SW 1271 (cell line): ENCODE results near the gene KRT37.

ENCODE experiments used
- DNase-seq, 2 experiments: peaks; one replicate each; lab custom pipeline; 2025; lab: John Stamatoyannopoulos, UW

KRT37 gene

DNA sequence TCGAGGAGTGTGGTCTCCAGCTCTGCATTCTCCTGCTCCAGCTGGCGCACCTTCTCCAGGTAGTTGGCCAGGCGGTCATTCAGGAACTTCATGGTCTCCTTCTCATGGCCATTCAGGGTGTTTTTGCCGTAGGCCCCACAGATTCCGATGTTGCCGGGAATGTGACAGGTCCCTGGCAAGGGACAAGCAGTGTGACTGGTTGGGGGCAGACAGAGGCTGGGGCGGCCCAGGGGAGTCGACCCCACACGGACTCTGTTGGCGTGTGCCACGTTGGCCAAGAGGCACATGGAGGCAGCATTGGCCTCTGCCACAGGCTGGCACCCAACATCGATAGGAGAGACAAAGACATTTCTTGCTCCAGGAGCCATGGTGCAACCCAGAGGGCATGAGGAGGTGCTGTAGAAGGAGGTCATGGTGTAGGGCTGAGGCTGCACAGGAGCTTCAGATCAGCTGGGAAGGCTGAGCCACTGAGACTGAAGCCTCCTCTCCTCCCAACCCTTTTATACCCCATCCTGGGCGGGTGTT lies at the start of gene KRT37:
TSS of gene KRT37 (minus strand) at position 475 of the 525 bp plus-strand sequence. CDS start at position 413, 62 bp downstream.
- DNase-seq: no peak

DNA sequence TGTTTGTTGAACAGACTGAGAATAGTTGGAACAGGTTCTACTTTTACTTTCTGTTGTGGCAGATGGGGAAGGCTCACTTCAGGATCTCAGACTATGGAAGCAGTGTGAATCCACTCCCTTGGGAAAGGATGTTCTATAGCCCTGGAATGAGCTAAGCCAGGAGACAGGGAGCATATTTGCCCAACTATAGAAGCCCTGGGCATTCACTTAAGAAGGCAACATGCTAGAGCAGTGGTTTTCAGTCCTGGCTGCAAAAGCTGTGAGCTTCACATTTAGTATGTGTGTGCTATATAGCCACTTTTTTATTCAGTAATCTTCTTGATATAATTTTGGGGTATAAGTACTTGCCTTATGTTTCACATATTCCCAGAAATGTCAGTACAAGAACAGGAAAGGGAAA lies 44.0 kb upstream of the KRT37 start:
- DNase-seq: no peak

DNA sequence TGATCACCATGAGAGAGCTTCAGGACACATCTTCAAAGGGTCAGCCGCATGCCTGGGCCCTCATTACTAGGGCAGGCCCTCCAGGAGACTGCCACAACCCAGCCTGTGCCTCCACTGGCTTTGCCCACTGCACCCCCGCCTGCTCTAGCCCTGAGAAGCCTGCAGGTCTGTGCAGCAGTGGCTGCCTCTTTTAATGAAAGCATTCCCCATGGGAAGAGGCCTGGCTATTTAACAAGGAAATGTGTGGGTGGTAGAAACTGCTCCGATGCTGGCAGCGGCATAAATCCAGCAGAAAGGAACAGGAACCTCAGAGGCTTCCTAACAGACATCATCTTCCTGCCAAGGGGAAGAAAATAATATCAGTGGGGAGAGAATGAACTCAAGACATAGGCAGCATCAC lies 43.2 kb upstream of the KRT37 start:
- no peak for DNase-seq

DNA sequence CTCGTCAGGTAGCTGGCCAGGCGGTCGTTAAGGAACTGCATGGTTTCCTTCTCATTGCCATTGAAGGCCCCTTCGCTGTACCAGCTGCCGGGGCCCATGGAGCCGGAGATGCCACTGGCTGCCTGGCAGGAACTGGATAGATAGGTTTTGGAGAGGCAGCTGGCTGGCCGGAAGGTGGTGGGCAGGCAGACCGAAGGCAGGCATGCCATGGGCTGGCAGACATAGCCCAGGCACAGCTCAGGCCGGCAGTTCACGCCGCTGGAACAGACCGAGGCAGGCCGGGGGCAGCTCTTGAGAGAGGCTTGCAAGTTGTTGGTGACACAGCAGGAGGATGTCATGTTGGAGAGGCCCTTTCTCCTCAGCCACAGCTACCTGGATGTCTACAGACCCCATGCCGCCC lies 42.6 kb upstream of the KRT37 start, which contains the start of gene KRT32:
TSS of gene KRT32 (minus strand) at position 399 of the 400 bp plus-strand sequence. CDS start at position 338, 61 bp downstream.
- no peak for DNase-seq

DNA sequence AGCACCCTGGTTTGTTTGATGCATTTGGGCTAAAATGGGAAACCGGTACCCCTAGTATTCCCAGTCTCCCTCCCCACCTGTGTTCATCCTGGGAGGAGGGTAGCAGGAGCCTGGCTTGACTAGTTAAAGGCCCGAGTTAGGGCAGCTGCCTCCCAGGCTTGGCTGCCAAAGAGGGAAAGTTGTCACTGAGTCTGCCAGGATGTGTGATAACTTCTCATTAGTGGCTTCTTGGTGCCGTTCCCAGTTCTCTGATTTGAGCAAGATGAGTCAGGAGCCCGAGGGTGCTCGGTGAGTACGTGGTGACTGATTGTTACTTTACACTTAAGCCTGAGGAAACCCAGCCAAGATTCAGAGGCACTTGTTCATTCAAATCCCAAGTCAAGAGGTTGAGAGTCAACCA lies 40.3 kb upstream of the KRT37 start:
- peak; percentile 53 to 90 for DNase-seq

DNA sequence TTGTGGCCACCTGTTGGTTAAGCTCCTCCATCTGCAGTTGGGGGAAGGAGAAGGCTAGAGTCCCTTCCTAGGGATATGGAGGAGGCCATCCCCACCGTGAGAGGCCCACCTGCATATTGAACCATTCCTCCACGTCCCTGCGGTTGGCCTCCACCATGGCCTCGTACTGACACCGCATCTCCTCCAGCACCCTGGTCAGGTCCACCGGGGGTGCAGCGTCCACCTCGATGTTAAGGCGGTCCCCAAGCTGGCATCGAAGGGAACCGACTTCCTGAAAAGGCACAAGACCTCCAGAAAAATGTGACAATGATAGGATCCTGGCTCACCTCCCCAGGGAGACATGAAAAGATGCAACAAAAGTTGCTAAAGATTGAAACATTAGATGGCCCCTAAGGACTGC lies 39.8 kb upstream of the KRT37 start:
- no peak for DNase-seq

DNA sequence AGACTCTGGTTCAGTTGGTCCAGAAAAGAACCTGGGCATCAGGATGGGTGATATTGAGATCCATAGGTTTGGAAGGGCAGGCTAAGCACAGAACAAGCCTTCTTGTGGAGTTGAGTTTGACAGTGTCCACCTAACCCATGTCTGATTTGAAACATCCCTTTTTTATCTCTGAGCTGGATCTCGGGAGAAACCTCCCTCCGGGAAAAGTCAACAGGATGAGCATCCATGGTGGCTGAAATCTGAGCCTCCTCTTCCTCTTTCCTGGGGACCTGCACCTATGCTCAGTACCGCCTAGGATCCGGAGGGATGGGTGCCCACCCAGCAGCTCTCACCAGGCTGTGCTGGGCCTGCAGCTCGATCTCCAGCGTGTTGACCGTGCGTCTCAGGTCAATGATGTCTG lies 39.4 kb upstream of the KRT37 start:
- DNase-seq: no peak

DNA sequence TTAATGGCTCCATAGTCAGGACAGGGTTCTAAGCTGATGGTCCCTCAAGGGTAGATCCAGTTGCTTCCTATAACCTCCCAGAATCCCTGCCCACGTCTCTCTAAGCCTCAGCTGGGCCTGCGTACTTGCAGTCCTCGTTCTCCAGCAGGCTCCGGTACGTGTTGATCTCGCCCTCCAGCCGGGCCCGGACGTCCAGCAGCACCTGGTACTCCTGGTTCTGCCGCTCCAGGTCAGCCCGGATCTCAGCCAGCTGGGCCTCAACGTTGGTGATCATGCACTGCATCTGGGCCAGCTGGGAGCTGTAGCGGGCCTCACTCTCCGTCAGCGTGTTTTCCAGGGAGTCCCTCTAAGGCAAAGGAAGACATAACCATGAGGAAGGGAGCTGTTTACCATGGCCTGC lies 38.3 kb upstream of the KRT37 start:
- DNase-seq: no peak

DNA sequence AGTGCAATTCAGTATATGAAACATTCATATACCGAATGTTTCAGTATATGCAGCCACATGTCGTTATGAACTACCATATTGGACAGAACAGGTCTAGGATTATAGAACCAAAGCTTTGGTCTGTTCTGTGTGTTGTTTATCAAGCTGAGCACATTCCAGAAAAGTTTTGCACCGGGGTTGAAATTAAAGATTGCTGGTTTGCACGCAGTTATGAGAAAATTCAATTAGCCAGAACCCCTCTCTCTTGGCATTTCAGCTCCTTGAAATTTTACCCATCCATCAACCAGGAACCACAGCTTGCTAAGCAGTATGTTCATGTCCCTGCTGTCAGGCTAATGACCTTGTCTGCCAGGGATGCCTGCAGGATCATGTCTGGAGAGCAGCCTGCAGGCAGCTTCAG lies 33.3 kb upstream of the KRT37 start:
- no peak for DNase-seq

DNA sequence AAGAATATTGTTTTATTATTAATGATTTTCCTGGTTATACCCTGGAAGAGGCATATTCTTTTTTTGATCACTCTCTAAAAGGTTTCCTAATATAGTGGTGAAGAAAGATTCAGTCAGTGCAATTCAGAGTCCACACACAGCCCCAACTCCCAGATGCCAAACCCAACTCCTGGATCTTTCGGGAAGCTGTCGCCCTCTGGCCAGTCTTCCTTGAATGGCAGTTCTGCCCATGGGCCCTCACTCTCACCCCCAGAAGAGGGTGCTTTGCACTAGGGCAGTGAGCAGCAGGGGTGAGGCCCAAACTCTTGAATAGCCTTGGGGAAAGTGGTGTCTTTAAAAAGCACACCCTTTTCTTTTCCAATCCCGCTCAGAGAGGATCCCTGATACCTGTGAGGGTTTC lies 31.8 kb upstream of the KRT37 start:
- no peak for DNase-seq

DNA sequence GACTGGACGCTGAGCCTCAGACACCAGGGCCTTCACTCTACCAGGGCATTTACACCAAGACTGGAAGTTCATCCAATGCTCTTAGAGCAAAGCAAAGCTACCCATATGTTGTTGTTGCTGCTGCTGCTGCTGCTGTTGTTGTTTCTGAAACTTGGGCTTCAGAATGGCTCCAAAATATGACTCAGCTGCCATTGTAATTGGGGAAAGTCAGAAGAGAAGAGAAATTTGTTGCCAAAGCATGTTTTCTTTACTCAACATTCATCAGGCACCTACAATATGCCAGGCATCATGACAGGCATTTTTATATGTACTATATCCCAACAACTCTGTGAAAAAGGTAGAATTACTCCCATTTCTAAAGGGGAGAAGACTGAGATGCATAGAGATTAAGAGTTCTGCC lies 30.9 kb upstream of the KRT37 start:
- no peak for DNase-seq

DNA sequence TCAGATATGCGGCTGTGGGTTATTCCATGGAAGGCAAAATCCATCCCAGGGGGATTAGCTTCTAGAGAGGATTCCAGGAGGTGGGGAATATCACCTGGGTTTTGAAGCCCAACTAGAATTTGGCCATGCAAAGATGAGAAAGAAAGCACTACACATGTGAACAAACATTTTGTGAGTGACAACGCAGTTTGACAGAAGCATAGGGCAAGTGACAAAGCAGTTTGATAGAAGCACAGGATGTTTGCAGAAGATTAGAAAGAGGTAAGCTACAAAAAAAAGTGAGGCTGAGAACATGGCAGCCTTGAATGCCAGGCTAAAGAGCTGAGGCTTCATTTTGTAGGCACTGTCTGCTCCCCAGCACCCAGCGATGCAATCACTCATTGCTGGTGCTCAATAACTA lies 28.7 kb upstream of the KRT37 start:
- DNase-seq: no peak

DNA sequence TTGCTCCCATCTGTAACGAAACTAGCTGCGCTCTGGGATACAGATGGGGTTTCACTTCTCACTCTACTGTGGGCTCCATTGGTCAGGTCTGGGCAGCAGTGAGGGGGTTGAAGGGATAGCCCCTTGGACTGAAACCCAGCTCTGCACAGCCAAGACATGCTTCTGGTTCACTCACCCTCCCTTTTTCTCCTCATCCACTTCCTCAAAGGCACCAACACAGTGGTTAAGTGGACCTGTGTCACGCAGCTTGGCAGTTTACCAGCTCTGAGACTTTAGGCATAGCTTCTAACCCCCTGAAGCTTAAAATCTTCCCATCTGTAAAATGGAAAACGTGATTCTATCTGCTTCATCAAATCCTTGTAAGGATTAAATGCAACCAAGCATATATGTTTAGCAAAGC lies 27.9 kb upstream of the KRT37 start:
- DNase-seq: no peak

DNA sequence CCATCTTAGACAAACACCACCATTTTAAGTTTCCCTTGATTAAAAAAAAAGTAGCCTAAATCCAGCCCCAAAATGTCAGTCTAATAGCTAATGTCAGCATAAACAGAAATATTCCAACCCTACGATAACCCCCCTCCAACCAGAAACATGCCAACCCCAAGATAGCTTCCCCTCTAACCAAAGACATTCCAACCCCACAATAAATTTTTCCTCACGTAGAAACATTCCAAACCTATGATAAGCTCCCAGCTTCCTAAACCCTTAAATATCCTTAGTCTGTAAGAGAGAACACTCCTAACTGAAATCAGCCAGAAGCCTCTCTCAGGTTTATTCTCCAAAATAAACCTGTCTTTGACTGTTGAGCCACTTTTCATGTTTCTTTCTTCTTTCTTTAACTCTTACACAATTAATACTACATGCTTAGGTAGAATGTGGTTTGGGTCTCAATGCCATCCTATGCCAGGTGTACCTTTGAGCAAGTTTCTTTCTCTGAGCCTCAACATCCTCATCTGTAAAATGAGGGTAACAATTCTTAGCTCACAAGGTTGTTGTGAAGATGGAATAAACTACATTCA lies 26.9 kb upstream of the KRT37 start:
- DNase-seq: no peak

DNA sequence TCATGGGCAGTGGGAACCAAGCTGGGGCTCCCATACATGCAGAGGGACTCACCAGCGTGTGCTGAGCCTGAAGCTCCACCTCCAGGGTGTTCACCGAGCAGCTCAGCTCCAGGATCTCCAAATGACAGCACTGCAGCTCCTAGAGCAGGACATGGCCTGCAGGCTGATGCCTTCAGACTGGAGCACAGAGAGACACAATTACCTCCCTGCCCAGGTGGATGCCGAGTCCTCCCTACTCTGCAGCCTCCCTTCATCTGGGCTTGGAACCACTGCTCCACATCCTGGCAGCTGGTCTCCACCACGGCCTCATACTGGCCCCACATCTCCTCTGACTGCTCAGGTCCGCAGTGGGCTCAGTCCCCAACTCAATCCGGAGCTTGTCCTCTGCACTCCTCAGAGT lies 24.6 kb upstream of the KRT37 start:
- no peak for DNase-seq

DNA sequence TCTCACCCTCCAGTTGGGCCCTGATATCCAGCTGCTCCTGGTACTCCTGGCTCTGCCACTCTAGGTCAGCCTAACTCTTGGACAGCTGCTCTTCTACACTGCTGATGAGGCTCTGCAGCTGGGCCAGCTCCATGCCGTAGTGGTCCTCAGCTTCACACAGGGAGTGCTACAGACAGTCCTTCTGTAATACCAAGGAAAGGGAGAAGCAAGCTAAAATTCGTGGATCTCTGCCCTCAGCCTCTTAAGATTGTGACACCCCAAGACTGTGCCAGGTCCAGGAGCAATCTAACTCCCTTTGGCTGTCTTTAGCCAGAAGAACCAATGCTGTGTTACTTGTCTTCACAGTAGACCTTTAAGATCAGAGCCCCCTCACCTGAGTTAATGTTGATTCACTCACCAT lies 24.1 kb upstream of the KRT37 start:
- DNase-seq: no peak

DNA sequence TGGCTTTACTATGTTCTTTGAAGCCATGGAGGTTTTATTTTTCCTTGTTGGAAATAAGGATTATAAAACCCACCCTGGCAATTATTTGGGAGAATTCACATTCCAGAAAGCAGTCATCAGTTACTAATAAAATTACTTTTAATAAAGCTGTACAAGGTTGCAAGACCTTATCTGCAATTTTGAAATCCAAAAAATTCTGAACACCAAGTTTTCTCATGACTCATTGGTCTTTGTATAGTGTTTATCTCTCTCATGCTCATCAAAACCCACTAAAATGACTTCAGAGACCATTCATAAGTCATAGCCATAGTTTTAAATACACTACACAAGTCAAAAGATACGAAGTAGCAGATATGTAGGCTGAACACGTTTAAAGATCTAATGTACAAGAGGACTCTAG lies 22.4 kb upstream of the KRT37 start:
- no peak for DNase-seq

DNA sequence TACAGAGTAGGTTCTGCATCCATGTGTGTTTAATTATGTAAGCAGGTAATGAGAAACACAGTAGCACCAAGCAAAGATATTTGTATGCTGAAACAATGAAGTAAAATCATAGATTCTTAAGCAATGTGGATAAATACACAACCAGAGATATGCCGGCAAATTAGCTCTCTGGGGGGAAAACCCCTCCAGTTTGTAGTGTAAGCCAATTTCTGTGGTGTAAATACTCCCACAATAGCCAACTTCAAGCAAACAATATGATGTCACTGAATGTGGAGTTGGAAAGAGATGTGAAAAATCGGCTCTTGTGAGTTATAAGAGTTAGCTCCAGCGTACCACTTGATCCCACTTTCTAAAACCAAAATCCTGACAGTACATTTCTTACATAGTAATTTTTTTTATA lies 20.3 kb upstream of the KRT37 start:
- DNase-seq: no peak

DNA sequence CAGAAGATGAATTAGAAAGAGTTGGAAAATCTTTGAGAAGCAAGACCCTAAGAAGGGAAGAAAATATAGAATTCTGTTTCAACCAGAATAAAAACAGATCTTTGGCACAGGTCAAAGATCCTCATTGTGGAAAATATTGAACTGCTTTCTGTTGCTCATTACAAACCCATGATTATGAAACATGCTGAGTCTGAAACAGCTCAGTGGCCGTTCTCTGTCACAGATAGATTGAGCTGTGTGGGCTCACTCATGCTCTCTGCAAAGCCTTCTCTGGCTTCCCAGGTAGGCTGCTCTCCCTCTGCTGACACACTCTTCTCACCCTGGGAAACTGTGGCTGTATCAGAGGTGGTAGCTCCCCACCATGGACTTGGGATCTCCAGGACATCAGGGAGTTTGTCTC lies 19.8 kb upstream of the KRT37 start:
- DNase-seq: no peak

DNA sequence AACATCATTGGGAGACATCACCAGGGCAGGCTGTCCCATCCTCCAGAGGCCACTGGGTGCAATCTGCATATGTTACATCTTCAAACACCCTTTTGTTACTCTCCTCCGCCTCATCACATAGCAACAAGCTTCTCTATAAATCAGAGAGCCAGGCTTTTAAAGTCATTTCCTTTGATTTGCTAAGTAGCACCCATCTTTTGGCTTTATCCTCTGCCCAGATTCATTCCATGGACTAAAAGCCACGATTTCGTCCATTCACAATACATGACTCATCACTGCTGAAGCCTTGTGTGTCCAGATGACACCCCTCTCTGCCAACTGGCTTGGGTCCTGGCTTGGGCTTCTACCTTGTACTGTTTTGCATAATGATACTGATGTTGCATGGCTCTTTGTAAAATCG lies 18.4 kb upstream of the KRT37 start:
- DNase-seq: no peak

DNA sequence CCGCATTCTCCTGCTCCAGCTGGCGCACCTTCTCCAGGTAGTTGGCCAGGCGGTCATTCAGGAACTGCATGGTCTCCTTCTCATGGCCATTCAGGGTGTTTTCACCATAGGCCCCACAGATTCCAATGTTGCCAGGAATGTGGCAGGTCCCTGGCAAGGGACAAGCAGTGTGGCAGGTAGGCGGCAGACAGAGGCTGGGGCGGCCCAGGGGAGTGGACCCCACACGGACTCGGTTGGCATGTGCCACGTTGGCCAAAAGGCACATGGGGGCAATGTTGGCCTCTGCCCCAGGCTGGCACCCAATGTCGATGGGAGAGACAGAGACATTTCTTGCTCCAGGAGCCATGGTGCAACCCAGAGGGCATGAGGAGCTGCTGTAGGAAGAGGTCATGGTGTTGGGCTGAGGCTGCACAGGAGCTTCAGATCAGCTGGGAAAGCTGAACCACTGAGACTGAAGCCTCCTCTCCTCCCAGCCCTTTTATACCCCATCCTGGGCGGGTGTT lies 16.2 kb upstream of the KRT37 start, which contains the start of gene KRT38:
TSS of gene KRT38 (minus strand) at position 453 of the 503 bp plus-strand sequence. CDS start at position 391, 62 bp downstream.
- no peak for DNase-seq

DNA sequence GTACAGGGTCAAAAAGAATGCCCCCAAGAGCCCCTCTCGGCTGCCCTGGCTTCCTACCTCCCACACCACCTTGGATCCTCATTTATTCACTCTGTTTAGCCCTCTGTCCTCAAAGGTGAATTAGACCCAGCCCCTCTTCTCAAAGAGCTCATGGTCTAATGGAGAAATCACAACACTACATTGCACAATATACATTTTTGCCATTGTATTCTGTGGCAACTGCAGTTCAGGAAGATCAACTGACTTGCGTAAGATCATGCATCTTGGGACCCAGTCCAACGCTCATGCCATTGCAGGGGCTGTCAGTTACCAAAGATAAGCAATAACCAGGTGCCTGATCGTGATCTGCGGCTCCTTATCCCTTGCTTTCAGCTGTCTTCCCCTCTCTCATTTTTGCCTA lies 15.0 kb upstream of the KRT37 start:
- DNase-seq: no peak

DNA sequence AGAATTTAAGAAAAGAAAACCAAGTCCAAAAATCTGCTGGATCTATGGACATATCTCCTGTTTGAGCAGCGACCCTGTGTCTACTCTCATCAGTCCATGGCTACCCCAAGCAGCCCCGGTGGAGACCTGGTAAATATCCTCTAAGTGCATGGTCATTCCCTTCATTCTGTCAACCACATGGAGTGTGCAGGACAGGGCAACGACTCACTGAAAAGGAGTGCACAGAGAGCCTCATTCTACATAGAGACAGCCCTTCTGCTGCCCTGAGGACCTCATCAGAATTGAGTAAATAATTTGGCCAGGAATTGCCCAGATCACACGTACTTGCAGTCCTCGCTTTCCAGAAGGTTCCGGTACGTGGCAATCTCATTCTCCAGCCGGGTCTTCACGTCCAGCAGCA lies 13.4 kb upstream of the KRT37 start:
- DNase-seq: no peak

DNA sequence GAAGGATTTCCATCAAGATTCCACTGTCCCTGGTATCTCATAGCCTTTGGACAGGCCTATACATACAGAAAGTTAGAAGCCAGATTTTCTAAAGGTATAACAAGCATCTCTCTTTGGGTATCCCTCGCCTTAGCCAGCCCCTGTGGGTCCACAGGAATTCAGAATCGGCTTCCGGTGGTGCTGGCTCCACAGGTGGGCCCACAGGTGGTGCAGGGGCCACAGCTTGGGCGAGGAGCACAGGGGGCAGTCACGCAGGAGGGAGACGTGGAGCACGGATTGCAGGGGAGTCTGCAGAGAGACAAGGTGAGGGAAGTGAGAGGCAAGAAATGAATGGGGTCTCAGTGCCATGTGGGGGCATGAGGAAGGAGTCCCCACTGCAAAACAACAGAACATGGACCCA lies 12.9 kb upstream of the KRT37 start:
- DNase-seq: no peak
